ENCODE results near the gene AACS. TPM values are rescaled to one million over a fixed set of nuclear protein-coding genes. Genes with fewer than 3 reads are reported as not detected.

Gene AACS
- total and polyA plus RNA-seq, 2 of the 13 experiments (the other 11 are each of a cell fraction or from before 2014, with no cell fraction given), result 23.3 to 28.8 TPM

GRCh38 chr12:125069616-125070015 lies 4.4 kb downstream of the AACS start (continued):
- TF ChIP-seq, protein P1, sequence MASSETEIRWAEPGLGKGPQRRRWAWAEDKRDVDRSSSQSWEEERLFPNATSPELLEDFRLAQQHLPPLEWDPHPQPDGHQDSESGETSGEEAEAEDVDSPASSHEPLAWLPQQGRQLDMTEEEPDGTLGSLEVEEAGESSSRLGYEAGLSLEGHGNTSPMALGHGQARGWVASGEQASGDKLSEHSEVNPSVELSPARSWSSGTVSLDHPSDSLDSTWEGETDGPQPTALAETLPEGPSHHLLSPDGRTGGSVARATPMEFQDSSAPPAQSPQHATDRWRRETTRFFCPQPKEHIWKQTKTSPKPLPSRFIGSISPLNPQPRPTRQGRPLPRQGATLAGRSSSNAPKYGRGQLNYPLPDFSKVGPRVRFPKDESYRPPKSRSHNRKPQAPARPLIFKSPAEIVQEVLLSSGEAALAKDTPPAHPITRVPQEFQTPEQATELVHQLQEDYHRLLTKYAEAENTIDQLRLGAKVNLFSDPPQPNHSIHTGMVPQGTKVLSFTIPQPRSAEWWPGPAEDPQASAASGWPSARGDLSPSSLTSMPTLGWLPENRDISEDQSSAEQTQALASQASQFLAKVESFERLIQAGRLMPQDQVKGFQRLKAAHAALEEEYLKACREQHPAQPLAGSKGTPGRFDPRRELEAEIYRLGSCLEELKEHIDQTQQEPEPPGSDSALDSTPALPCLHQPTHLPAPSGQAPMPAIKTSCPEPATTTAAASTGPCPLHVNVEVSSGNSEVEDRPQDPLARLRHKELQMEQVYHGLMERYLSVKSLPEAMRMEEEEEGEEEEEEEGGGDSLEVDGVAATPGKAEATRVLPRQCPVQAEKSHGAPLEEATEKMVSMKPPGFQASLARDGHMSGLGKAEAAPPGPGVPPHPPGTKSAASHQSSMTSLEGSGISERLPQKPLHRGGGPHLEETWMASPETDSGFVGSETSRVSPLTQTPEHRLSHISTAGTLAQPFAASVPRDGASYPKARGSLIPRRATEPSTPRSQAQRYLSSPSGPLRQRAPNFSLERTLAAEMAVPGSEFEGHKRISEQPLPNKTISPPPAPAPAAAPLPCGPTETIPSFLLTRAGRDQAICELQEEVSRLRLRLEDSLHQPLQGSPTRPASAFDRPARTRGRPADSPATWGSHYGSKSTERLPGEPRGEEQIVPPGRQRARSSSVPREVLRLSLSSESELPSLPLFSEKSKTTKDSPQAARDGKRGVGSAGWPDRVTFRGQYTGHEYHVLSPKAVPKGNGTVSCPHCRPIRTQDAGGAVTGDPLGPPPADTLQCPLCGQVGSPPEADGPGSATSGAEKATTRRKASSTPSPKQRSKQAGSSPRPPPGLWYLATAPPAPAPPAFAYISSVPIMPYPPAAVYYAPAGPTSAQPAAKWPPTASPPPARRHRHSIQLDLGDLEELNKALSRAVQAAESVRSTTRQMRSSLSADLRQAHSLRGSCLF (CRISPR knock-in tag; IDR thresholded peaks at IDR 0.05; ENCODE audit: borderline replicate concordance), result no peak
- no peak for TF ChIP-seq RORA (CRISPR knock-in tag; IDR thresholded peaks at IDR 0.05)

DNA sequence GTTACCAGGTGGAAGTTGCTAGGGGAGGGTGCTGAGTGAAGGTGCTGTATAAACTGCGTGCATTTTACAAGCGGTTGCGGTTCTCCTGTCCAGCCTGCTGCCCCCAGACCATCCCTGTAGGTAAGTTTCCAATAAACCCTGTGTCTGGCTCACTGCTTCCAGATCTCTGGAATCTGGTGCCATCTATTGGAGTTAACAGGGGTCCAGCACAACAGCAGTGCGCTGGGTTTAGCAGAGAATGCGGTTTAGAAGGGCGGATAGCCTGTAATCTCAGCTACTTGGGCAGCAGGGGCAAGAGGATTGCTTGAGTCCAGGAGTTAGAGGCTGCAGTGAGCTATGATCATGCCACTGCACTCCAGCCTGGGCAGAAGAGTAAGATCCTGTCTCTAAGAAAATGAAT lies 4.9 kb downstream of the AACS start:
- BruUV-seq (replicated peaks), result no TSS peak
- in situ Hi-C loops (cut with HindIII; ENCODE audit: extremely low pct_ligation_motif_present, low pct_unique_long_range_greater_than_20kb), result no loop called here
- no peak for ATAC-seq
- Histone ChIP-seq H3K4me1 (ENCODE audit: insufficient read depth, low read length) (peaks cover 19% of the 10 kb centered on the region), H4K20me1 (ENCODE audit: insufficient read depth, low read length) (peaks cover 8% of the 10 kb centered on the region; the same call in 1 of the 2 replicates), H3K36me3 (replicated peaks in 1 of 2; ENCODE audit: control insufficient read depth in 1 of 2, insufficient read depth in 2 of 2, low read length in 2 of 2) (peaks cover 8 to 18% of the 10 kb centered on the region in 2 experiments; a peak in 4 of 5 replicates), H3K27ac (ENCODE audit: extremely low read length, insufficient read depth, low read length) (no peak overlapping the region), H3K27me3 (ENCODE audit: control insufficient read depth in 1 of 2, insufficient read depth in 2 of 2, low read length in 2 of 2) (no peaks in the 10 kb centered on the region; a peak in 1 of 5 replicates), H3K4me3 (replicated peaks in 1 of 3; ENCODE audit: insufficient read depth in 1 of 3, low read depth in 2 of 3, low read length in 3 of 3) (no peak overlapping the region), H2AFZ (ENCODE audit: low read length) (no peak overlapping the region), H3K9ac (ENCODE audit: insufficient read depth, low read depth, low read length) (no peak overlapping the region), H3K79me2 (ENCODE audit: insufficient read depth, low read length) (peaks cover 18% of the 10 kb centered on the region), H3K9me3 (ENCODE audit: low read length) (no peaks in the 10 kb centered on the region), H3K4me2 (ENCODE audit: low read depth, low read length) (no peak overlapping the region)
- CTCF ChIA-PET (ENCODE audit: low intra/inter-chr PET ratio, low total read pairs), result no interaction called here
- FAIRE-seq, result no peak
- 96% methylated on average over 3 of the region's 6 CpGs for WGBS (ENCODE audit: low lambda C conversion rate)
- intact Hi-C loops (cut with micrococcal nuclease; ENCODE audit: unreplicated experiment), result no loop called here
- POLR2A ChIA-PET, result interaction anchor here (0.9 kb wide), 1 partner anchor 33 kb away, joined by 3 read pairs; no protein-coding TSS in a partner anchor
- peak; percentile 23 for DNase-seq (ENCODE audit: low spot score)
- TF ChIP-seq, protein P2, sequence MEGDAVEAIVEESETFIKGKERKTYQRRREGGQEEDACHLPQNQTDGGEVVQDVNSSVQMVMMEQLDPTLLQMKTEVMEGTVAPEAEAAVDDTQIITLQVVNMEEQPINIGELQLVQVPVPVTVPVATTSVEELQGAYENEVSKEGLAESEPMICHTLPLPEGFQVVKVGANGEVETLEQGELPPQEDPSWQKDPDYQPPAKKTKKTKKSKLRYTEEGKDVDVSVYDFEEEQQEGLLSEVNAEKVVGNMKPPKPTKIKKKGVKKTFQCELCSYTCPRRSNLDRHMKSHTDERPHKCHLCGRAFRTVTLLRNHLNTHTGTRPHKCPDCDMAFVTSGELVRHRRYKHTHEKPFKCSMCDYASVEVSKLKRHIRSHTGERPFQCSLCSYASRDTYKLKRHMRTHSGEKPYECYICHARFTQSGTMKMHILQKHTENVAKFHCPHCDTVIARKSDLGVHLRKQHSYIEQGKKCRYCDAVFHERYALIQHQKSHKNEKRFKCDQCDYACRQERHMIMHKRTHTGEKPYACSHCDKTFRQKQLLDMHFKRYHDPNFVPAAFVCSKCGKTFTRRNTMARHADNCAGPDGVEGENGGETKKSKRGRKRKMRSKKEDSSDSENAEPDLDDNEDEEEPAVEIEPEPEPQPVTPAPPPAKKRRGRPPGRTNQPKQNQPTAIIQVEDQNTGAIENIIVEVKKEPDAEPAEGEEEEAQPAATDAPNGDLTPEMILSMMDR (CRISPR knock-in tag; IDR thresholded peaks at IDR 0.05), result peak; percentile 50
- TF ChIP-seq MZF1 (CRISPR knock-in tag; IDR thresholded peaks at IDR 0.05; ENCODE audit: borderline replicate concordance), result no peak
- no peak for TF ChIP-seq SNAPC2 (CRISPR knock-in tag; IDR thresholded peaks at IDR 0.05)
- no peak for TF ChIP-seq ZNF567 (CRISPR knock-in tag; IDR thresholded peaks at IDR 0.05; ENCODE audit: borderline replicate concordance)
- TF ChIP-seq ZBTB4 (CRISPR knock-in tag; IDR thresholded peaks at IDR 0.05; ENCODE audit: borderline replicate concordance), result peak; percentile 62; the same call in 1 of the 2 replicates
- no peak for TF ChIP-seq ZNF224 (CRISPR knock-in tag; IDR thresholded peaks at IDR 0.05)
- no peak for TF ChIP-seq EEA1 (CRISPR knock-in tag; IDR thresholded peaks at IDR 0.05; ENCODE audit: borderline replicate concordance)
- TF ChIP-seq ZNF7 (CRISPR knock-in tag; IDR thresholded peaks at IDR 0.05), result no peak
- no peak for TF ChIP-seq SOX13 (IDR thresholded peaks at IDR 0.05)
- no peak for TF ChIP-seq SOX13 (CRISPR knock-in tag; conservative IDR thresholded peaks at IDR 0.05 in 1 of 2, IDR thresholded peaks at IDR 0.05 in 1 of 2)
- TF ChIP-seq ZSCAN30 (CRISPR knock-in tag; IDR thresholded peaks at IDR 0.05), result no peak
